GM03348 (cell line): ENCODE data around the gene PABPN1L.
"Not testable (repeated sequence)": the region's sequence is repeated elsewhere in the genome, so short reads cannot be mapped to it uniquely, and the experiment has no call there.

Experiments used
- DNase-seq: peaks from one replicate; pipeline ENCODE4 v3.0.0; 2012; ENCODE audit warnings: low spot score

The PABPN1L gene

DNA sequence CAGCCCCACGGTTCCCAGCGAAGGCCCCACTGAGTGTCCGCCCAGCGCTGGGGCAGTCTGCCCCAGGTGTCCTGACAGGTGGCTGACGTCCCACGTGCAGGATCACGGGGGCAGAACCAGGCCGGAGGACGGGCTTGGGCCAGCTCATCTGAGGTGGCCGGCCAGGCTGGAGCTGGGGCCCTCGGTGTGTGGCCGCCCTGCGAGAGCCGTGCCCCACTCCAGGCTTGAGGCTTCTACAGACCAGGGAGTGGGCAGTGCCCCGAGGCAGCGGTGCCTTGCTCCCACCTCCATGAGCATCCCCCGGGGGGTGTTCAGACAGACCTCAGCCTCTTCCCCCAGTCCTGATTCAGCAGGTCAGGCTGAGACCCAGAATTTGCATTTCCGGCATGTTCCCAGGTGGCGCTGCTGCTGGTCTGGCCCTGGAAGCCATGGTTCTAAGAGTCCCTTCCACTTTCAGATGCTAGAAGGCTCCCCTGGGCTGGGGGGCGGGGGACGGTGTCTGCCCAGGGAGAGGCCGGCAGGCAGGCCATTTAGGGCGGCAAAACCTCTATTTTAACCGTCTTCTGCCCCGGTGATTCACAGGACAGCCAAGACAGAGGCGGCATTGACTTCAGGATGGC lies 35.4 kb upstream of the PABPN1L start:
- no peak for DNase-seq

DNA sequence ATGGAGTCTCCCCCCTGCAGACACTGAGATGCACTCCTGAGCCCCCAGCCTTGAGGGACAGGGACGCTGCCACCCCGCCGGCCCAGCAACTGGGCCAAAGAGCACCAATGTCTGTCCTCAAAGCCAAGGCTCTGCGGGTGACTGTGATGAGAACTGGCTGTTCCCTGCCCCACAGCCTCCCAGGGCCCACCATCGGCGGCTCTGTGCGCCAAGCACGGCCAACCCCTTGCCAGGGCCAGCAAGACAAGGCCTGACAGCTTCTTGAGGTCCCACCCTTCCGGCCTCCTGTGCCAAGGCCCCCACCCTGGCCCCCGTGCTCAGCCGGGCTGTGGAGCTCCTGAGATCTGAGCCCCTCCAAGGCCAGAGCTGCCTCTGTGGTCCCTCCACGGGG lies 34.2 kb upstream of the PABPN1L start:
- DNase-seq = no peak

DNA sequence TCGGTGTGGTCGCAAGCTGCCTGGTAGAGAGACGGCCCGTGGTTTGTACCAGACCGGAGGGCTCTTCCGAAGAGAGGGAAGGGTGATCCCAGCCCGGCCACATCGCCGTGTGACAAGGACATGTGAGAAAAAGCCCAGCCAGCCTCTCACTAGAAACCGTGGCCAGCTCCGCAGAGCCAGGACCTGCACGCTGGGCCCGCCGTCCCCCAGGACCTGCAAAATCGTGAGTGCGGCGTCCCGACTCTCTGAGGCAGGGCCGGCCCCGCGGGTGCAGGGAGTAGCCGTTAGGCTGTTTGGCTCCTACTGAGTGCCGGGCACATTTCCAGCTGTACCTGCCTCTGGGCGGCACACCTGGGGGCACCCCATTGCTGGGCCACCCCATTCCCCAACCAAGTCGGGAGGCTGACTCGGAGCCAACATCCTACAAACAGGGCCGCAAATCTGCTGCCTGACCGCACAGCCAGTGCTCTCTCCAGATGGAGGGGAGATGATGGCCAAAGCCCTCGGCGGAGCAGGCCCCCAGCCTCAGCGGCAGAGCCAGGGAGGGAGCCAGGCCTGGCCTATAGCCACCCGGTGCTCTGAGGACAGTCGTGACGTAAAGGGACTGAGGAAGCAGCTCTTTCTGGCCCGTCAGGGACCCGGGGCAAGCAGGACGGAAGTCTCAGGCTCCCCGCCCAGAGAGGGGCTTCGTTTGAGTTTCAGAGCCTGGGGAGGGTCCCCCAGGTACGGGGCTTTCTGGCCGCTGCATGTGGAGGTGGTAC lies 33.6 kb upstream of the PABPN1L start:
- DNase-seq = no peak

DNA sequence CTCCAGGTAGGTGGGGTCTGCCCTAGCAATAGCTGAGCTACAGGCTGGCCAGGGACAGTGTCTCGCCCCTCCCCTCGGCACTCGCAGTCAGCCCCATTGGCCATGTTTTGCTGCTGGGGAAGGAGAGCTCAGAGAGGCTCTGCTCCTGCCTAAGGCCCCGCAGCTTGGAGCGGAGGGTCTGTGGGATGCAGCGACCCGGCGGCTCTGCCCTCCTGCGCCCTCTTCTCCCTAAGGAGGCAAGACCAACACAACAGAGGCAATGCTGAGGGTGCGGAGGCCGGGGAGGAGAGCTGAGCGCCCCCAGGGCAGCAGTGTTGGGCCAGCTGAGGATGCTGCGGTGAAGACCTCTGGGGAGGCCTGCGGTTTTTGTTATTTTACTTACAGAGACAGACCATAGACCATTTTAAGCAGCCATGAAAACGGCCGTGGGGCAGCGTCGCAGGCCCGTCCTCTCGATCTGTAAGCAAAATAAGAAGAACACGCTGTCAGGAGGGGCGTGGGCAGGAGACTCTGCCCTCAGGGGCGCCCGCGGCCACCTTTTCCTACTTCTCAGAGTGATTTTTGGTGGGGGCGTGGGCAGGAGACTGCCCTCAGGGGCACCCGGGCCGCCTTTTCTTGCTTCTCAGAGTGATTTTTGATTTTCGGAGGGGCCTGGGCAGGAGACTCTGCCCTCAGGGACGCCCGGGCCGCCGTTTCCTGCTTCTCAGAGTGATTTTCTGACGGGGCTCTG lies 31.4 kb upstream of the PABPN1L start:
- DNase-seq = no peak

DNA sequence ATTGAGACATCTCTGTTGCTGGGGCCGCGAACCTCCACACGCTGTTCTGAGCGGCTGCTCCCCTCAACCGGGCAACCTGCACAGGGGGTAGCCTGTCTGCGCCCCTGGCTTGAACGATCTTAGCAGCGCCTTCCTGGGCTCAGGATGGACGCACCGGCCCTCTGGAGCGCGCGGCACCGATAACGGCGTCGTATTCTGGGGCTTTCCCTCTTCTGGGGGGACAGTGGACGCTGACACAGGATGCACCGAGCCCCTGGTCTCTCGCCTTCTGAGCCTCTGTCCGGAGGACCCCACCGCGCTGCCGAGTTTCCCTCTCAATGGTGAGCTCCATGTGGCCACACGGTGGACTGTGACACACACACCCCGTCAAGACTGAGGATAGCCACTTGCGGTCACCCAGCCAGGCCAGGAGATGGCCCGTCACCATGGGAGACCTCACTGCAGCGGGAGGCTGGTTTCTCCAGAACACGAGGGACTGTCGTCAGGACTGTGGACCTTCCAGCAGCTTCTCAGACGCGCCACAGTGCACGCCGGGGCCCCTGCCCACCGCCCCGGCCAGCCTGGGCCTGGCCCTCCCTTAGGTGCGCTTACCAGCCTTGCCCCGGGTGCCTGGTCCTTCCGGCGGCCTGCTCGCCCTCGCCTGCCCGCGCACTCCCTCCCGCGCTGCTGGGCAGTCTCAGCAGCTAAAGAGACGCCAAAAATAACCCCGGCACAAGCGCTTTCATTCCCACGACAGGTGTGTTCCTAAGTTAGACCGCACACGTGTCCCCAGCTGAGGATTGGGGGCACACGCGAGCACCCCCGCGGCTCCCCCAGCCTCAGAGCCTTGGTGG lies 30.0 kb upstream of the PABPN1L start:
- DNase-seq = no peak

DNA sequence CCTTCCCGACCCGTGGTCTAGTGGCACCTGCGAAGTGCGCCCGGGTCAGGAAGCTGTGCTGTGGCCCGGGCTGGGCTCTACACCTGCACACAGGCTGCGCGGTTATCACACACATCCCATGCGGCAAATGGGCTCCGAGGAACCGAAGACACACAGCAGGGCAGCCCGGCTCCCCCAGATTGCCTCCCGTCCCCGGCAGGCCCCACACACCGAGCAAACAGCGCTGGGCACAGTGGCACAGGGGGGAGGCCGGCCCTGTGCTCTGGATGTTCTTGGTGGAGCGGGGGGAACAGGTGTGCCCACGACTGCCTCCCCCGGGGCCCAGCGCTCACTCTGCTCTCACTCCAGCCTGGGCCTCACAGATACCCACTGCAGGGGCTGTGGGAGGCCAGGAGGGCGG lies 28.9 kb upstream of the PABPN1L start:
- no peak for DNase-seq

DNA sequence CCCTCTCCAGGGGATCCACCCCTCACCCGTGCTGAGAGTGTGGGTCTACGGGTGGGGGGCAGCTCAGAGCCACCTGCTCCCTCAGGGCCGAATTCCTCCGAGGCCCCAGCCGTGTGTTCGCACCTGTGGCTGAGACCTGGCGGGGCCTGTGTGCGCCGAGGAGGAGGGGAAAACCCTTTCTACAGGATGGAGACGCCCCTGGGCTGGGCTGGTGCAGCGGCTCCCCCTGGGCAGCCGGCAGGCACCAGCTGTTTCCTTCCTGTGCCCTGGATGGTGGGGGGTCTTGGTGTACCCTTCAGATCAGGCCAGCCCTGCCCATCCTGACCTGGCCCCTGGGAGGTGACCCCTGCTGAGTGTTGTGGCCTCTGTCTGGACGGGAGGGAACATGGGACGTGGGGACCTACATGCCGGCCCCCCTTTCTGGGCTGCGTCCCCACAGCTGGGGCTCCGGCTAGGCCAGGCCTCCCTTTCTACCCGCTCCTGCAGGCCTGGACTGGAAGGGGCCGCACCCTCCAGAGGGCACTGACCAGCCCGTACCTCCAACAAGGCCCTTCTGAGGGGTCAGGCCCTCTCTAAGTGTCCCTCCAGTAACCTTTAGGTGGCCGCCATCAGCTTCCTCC lies 28.3 kb upstream of the PABPN1L start:
- DNase-seq = no peak

DNA sequence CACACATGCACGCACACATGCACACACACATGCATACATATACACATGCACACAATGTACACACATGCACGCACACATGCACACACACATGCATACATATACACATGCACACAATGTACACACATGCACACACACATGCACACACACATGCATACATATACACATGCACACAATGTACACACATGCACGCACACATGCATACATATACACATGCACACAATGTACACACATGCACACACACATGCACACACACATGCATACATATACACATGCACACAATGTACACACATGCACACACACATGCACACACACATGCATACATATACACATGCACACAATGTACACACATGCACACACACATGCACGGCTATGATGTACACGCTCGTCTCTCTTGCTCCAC lies 27.8 kb upstream of the PABPN1L start:
- DNase-seq = not testable (repeated sequence)

DNA sequence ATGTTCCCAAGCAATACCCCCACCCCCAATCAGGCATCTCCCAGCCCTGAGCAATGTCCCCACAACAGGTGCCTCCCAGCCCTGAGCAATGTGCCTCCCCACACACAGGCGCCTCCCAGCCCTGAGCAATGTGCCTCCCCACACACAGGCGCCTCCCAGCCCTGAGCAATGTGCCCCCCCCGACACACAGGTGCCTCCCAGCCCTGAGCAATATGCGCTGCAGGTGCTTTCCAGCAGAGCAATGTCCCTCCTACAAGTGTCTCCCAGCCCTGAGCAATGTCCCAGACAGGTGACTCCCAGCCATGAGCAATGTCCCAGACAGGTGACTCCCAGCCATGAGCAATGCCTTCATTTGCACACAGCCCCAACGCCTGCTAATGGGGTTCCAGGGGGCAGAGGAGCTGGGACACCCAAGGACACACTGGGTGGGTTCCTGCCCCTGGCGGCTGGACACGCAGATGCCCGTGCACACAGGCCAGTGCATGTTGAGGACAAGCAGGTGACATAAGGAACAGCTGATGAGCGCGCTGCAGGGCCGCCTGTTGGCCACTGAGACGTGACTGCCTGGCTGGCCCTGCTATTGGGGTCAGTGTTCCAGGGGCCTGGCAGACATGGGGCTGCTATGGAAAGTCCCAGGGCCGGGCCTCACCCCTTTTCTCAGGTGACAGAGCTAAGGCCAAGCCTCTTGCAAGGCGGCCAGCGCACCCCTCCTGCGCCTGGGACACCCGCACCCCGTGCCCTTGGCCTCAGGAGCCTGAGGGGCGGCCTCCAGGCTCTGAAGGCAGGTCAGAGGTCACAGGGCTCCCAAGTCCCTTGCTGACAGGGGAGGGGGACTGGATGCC lies 26.9 kb upstream of the PABPN1L start:
- DNase-seq = no peak

DNA sequence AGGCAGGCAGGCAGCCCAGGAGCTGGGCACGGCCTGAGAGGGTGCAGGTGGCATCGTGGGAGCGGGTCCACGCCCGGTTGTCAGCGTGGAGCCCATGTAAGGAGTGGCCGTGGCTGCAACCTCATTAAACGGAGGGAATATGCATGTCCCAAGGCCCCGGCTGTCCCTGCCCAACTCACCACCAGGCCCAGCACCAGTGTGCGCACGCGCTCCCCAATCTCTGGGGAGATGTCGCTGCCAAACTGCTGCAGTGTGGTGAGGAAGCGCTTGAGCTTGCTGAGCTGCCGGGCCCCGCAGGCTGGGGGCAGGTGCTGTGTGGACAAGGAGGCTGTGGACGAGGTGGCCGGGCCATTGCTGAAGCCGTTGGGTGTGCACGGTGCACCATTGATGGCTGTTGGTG lies 25.6 kb upstream of the PABPN1L start:
- DNase-seq = no peak

DNA sequence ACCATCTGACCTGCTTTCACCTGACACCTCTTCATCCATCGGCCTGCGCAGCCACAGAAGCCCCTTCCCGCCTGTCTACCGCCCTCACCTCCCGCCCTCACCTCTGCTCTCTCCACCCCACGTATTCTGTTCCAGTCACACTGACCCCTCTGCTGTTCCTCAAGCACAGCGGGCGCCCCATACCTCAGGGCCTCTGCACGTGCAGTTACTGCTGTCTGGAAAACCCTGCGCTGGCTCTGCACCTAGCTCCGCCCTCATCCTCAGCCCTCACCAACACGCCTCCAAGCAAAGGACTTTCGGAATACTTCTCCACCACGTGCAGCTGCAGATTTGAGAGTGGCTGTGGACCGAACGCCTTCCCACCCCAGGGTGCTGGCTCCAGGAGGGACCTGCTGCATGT lies 24.6 kb upstream of the PABPN1L start:
- DNase-seq = no peak

DNA sequence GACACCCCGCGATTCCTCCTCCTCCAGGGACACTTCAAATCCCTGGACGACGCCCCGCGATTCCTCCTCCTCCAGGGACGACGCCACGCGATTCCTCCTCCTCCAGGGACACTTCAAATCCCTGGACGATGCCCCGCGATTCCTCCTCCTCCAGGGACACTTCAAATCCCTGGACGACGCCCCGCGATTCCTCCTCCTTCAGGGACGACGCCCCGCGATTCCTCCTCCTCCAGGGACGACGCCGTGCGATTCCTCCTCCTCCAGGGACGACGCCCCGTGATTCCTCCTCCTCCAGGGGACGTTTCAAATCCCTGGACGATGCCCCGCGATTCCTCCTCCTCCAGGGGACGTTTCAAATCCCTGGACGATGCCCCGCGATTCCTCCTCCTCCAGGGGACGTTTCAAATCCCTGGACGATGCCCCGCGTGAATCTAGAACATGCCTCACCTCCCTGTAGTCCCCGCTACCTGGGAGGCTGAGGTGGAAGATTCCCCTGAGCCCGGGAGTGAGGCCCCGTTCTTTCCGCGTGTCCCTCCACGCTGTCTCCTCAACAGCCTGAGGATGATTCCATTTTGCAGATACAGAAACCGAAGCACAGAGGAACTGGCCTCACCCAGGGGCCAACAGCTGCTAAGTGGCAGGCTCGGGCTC lies 23.4 kb upstream of the PABPN1L start:
- not testable (repeated sequence) for DNase-seq

DNA sequence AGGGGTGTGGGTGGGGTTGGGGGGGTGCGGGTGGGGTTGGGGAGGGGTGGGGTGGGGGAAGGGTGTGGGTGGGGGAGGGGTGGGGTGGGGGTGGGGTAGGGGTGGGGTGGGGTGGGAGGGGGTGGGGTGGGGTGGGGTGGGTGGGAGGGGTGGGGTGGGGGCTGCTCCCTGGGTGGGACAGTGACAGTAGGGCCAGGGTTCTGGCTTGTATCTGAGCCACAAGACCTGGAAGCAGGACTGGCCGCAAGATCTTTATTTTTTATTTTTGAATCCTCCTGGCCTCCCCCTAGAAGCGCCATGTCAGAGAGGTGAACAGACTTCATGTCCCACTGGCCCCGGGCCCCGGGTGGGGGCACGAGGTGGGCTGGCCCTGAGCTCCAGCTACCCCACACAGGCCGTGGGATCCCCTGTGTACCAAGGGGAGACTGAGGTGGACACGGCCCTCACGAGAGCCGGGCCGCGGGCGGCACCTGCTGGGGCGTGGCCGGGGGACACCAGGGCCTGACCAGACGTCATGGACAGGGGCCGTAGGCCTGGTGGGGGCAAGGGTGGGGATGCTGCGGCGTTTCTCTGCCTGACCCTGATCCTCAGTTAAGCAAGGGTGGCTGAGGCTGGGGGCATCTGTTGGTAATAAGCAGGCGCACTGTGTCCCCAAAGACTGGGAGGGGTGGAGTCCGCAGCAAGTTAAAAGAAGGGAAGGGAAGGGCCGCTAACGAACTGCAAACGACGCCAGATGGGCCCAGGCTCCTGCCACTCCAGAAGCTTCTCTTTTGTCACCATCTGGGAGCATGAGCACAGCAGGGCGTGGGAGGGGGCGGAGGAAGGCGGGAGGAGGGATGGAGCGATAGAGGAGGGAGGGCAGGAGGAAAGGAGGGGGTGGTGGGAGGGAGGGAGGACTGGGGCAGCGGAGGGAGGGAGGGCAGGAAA lies 22.3 kb upstream of the PABPN1L start:
- no peak for DNase-seq

DNA sequence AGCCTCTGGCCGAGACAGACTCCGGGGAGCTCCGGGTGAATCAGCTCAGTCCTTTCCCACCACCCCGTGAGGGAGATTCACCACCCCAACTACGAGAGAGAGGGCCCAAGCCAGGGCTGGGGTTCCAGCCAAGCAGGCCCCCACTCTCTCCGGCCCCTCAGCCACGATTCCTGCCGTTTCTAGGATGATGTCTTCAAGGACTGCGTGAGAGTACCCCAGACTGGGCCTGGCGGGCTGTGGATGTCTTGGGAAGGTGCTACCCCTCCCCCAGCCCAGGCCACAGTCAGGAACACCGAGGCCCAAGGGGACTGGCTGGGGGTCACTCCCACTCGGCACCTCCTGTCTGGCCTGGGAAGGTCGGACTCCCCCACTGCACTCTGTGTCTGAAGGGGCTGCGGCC lies 21.6 kb upstream of the PABPN1L start:
- DNase-seq = no peak

DNA sequence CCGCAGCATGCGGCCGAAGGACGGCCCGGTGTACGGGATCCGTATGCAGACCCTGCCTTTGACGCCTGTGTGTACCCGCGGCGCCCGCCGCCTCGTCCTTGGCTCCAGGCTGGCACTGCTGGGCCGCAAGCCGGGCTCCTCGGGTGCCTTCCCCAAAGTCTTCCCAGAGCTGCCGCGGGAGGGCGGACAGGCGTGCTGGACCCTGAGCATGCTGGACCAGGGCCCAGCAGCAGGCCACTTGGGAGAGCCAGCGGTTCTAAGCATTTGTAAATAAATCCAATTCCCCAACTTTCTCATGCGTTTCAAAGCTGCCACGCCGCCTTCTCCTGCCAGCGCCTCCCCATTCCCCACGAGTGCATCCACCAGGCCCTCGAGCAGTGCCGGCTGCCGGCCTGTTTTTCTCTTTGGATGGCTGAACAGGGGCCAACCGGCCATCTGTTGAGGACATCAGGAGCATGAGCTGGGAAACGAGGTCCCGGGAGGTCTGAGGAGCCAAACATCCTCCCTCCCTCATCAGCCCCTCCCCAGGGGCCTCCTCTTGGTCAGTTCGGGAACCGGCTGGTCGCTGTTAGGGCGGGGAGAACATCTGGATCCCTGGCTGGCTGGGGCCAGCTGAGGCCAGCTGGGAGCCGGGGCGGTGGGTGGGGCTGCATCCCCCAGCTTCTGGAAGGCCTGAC lies 20.5 kb upstream of the PABPN1L start:
- DNase-seq = no peak

DNA sequence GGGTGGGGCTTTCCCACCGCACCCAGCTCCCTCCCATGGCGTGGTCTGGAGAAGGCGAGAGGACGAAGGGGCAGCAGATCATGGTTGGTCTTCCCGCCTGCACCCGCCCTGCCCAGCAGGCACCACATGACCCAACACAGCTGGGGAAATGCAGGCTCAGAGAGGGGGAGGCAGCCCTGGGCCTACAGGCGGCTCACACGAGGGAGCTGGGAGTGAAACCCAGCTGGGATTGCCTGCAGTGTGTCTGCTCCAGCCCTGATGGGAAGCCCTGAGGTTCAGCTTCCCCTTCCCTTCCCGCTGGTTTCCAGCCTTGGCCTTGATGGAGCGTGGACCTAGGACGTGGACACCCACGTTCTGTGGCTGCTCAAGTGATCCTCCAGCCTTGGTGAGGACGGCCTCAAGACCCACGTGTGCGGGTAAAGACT lies 20.0 kb upstream of the PABPN1L start:
- no peak for DNase-seq

DNA sequence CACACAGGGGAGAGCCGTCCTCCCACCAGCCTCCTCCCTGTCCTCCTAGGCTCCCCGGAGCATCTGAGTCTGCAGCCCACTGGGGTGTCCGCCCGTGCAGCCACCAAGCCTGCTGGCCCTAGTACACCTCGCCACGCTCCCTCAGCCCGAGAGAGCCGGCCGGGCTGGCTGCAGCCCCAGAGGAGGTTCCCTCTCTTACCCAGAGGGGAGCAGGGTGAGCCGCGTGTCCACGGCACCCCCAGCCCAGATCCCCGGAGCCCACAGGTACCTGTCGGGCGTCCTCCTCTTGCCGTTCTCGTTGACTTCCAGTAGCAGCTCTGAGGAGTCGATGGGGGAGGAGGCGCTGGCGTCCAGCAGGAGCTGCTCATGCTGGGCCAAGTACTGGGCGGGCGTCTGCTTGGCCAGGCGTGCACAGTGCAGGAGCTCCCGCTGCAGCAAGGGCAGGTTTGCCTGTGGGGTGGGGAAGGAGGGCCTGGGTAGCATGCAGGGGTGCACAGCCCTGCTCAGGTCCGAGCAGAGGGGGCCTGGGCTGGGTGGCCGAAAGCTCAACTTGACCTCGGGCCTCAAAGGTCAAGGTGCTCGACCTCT lies 19.3 kb upstream of the PABPN1L start:
- DNase-seq = no peak

DNA sequence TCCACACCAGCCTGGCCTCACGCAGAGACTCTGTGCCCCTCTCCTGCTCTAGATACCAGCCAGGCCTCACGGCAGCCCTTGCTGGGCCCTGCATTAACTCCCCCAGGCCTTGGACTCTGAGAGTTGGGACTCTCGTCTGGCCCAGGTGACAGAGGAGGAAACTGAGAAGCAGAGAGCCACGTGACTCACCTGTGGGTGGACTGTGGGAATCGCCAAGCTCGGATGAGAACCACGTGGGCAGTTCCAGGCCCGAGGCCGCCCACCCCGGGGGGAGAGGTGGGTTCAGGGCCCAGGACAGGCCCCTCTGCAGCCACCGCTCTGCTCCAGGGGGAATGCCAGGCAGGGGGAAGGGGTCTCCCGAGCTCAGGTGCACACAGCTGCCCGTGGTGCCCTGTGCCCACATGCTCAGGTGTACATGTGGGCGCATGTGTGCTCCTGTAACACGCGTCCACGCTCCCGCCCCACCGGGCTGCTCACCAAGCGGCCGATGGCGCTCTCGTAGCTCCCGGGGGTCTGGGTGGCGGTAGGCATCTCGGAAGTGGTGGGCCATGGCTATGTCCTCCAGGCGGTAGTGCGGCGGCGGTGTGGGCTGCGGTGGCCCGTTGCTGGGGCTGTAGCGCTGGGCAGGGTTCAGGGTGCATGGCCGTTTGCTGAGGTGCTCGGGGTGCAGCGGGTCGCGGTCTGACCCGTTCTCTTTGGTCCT lies 18.3 kb upstream of the PABPN1L start:
- DNase-seq = no peak
